ENCODE measurements around the gene SOX10. TPM values are rescaled to one million over a fixed set of nuclear protein-coding genes. Genes with fewer than 3 reads are reported as not detected.

SOX10 gene
- total and polyA plus RNA-seq, 2 of the 4 experiments (the other 2 are of a cell fraction) = not detected

- Histone ChIP-seq H4K5ac (ENCODE audit: low read depth, low read length) (no peak overlapping the region), H3K79me1 (ENCODE audit: low read depth in 1 of 2, low read length in 2 of 2) (no peaks in the 10 kb centered on the region), H2AFZ (replicated peaks; ENCODE audit: low read length, poor library complexity) (no peak overlapping the region), H3K4me1 (ENCODE audit: control insufficient read depth, insufficient read depth, low read length) (peaks cover 3% of the 10 kb centered on the region; the same call in 1 of the 2 replicates), H2BK20ac (ENCODE audit: low read depth, low read length) (no peak overlapping the region), H3K9me3 (ENCODE audit: control insufficient read depth, insufficient read depth, low read length) (no peaks in the 10 kb centered on the region), H3K27ac (ENCODE audit: insufficient read depth, low read length) (no peak overlapping the region), H3K27me3 (ENCODE audit: control insufficient read depth, insufficient read depth, low read length) (peaks cover 11% of the 10 kb centered on the region; the same call in 1 of the 2 replicates), H2BK120ac (ENCODE audit: low read depth, low read length) (no peak overlapping the region), H4K20me1 (ENCODE audit: insufficient read depth, low read length) (no peaks in the 10 kb centered on the region), H3K4ac (ENCODE audit: low read depth, low read length) (no peak overlapping the region), H2BK15ac (ENCODE audit: low read depth, low read length) (no peak overlapping the region), H3K4me3 (ENCODE audit: insufficient read depth, low read depth, low read length) (no peak overlapping the region), H3K9ac (ENCODE audit: low read depth, low read length) (no peak overlapping the region), H3K56ac (ENCODE audit: extremely low read depth, insufficient read depth, low read length) (no peak overlapping the region), H4K91ac (ENCODE audit: insufficient read depth, low read depth, low read length) (no peak overlapping the region), H3K9me1 (ENCODE audit: insufficient read depth, low read length) (peaks cover 11% of the 10 kb centered on the region; the same call in 1 of the 2 replicates), H3K23ac (ENCODE audit: low read depth, low read length) (no peak overlapping the region), H3K36me3 (ENCODE audit: control insufficient read depth, insufficient read depth, low read length) (no peaks in the 10 kb centered on the region), H3K18ac (ENCODE audit: low read depth, low read length) (no peak overlapping the region), H2BK5ac (ENCODE audit: low read depth, low read length, poor library complexity, severe bottlenecking) (no peak overlapping the region), H2AK9ac (replicated peaks; ENCODE audit: low read depth, low read length, poor library complexity) (no peak overlapping the region), H3K4me2 (ENCODE audit: low read depth, low read length) (no peak overlapping the region), H3K14ac (replicated peaks; ENCODE audit: low read depth, low read length) (no peak overlapping the region), H4K8ac (ENCODE audit: low read depth in 2 of 2, low read length in 2 of 2) (no peak overlapping the region), H2AK5ac (ENCODE audit: low read depth, low read length) (no peak overlapping the region)
- intact Hi-C loops (cut with micrococcal nuclease) (no loop called here), in situ Hi-C loops (cut with MboI; ENCODE audit: low sequenced_read_pairs) (no loop called here), dilution Hi-C loops (cut with HindIII; ENCODE audit: low sequenced_read_pairs, unreplicated experiment) (no loop called here)
- ChIA-PET POLR2A (ENCODE audit: unreplicated experiment) (no interaction called here), CTCF (interaction anchor here (0.6 kb wide), 1 partner anchor 21 kb away, joined by 3 read pairs; no protein-coding TSS in a partner anchor)
- WGBS, 2 experiments (ENCODE audit: extremely low coverage in 2 of 2, insufficient read length in 1 of 2) = no CpG with 5 or more reads among the region's 4 CpGs
- ATAC-seq (ENCODE audit: low read depth) = no peak
- DNase-seq = no peak
- TF ChIP-seq POLR2A (IDR thresholded peaks at IDR 0.05; ENCODE audit: low read depth, low read length) = no peak
- TF ChIP-seq BHLHE40 (IDR thresholded peaks at IDR 0.05; ENCODE audit: low read depth, low read length) = no peak
- TF ChIP-seq CTCF (conservative IDR thresholded peaks at IDR 0.05; ENCODE audit: low read depth, low read length) = no peak
- TF ChIP-seq SMC3 (IDR thresholded peaks at IDR 0.05; ENCODE audit: low read depth, low read length) = no peak
- no peak for TF ChIP-seq USF2 (IDR thresholded peaks at IDR 0.05; ENCODE audit: low read depth, low read length)
- TF ChIP-seq MXI1 (IDR thresholded peaks at IDR 0.05; ENCODE audit: borderline replicate concordance, low read depth, low read length) = no peak
- no peak for TF ChIP-seq RFX5 (IDR thresholded peaks at IDR 0.05; ENCODE audit: low read depth, low read length)
- no peak for TF ChIP-seq CEBPB (IDR thresholded peaks at IDR 0.05; ENCODE audit: low read depth, low read length)
- TF ChIP-seq FOS (IDR thresholded peaks at IDR 0.05; ENCODE audit: low read depth, low read length) = no peak
- no TSS peak for BruUV-seq (replicated peaks)
Measured at GRCh38 chr22:37995460-37995859, 11.1 kb upstream of the SOX10 start.
